Fibroblast of skin of back (primary cell): ENCODE results near the gene TRAF2.

Source experiments
- DNase-seq: peaks from one replicate; pipeline ENCODE4 v3.0.0-alpha.2; 2013

TRAF2 gene

DNA sequence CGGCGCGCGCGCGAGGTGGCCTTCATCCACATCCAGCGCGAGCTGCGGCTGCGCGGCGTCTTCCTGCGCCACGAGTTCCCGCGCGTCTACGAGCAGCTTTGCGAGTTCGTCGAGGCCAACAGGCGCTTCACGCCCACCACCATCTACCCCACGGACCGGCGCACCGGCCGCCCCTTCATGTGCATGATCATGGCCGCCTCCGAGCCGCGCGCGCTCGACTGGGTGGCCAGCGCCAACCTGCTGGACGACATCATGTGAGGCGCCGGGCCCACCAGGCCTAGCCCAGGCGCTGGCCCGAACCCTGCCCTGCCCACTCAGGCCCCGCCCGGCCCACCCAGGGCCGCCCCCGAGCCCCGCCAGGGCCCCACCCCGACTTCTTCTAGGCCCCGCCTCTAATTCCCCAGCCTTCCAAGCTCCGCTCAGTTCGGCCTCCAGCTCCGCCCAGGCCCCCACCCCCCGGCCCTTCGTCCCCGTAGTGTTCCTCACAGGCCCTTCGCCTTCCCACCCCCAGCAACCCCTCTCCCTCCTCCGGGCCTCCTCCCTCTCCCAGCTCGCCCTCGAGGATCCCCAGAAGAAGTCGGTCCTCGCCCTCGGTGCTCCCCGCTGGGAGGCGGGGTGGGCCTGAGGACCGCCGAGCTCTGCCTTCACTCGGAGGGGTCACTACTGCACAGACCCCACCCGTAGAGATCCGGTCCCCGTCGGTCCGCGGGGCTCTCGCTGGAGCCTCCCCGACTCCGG is 39.1 kb upstream of the TRAF2 start:
- DNase-seq = peak; percentile 75

DNA sequence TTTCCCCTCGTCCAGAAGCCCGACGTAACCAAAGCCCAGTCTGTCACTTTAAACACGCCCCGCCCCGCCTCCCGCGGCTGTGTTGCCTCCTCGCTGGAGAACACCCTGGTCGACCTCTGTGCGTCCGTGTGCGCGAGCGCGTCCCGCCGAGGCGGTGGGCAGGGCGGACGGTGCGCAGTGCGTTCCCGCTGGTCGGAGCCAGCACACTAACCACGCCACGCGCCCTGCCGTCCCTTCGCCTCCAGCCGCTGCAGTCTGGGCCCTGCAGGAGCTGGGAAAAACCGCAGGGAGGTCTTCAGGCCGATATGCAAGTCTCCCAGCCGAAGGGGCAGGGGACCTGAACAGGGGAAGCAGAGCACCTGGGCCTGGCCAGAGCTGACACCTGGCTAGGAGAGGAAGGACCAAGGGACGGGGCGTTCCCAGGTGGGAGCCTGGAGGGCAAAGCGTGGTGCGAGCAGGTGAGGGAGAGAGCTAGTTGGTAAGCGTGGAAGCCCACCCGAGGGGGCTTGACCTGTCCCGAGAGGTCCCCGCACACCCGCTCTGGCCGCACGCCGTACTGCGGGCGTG is 38.4 kb upstream of the TRAF2 start:
- DNase-seq = peak; percentile 86

DNA sequence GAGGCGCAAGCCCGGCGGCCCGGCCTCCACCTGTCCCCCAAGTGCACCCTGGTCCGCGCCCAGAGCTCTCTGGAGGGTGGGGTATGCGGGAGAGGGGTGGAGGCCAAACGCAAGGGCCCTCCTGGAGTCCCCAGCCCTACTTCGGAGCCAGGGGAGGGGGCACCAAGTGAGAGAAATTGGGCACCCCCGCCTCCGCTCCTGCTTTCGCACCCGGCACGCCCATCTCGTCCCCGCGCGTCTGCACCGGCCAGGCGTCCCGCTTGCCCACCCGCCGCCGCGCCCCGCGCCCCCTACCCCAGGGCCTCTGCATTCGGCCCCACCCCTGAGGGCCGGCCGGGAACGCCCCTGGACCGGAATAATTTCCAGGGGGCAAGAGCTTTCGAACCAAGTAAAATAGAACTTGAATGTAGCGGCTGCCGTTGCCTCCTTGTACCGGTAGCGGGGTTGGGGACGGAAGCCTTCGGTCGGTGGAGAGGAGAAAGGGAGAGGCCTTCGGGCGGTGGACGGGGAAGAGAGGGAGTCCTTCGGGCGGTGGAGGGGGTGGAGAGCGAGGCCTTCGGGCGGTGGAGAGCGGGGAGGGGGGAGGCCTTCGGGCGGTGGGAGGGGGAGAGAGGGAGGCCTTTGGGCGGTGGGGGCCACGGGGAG is 37.8 kb upstream of the TRAF2 start:
- DNase-seq = no peak

DNA sequence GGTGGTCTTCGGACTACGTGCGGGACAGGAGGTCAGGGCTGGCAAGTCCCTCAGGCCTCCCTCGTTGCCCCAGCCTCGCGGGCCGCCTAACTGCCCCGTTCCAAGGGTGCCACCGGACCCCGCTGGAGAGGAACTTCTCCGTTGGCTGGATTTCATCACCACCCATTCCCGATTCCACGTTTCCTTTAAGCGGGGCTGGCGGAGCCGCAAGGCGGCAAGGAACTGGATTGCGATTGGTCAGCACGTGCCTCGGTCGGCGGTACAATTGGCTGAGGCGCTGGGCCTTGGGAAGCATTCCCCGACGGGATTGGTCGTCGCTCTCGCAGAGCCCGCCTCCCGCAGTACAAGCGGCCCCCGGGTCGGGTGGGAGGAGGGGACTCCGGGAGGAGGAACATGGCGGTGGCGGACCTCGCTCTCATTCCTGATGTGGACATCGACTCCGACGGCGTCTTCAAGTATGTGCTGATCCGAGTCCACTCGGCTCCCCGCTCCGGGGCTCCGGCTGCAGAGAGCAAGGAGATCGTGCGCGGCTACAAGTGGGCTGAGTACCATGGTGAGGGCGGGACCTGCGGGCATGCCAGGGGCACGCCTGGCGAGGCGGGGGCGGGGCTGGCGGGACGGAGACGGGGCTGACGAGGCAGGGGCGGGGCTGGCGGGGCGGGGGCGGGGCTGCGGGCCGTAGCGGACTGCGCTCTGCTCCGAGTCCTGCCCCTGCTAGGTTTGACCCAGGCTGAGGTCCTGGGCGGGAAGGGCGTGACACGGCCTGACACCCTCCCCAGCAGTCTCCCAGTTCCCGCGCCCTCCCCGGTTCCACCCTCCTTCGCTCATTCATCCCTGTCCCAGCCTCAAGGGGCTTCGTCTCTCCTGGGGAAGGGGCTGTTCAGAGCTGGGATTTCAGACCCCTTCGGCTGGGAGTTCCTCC is 37.0 kb upstream of the TRAF2 start, which contains the start of gene PHPT1:
Gene PHPT1 (plus strand): TSS at position 372 of the 922 bp plus-strand sequence. CDS start 22 bp downstream, at position 394.
- peak; percentile 98 for DNase-seq

DNA sequence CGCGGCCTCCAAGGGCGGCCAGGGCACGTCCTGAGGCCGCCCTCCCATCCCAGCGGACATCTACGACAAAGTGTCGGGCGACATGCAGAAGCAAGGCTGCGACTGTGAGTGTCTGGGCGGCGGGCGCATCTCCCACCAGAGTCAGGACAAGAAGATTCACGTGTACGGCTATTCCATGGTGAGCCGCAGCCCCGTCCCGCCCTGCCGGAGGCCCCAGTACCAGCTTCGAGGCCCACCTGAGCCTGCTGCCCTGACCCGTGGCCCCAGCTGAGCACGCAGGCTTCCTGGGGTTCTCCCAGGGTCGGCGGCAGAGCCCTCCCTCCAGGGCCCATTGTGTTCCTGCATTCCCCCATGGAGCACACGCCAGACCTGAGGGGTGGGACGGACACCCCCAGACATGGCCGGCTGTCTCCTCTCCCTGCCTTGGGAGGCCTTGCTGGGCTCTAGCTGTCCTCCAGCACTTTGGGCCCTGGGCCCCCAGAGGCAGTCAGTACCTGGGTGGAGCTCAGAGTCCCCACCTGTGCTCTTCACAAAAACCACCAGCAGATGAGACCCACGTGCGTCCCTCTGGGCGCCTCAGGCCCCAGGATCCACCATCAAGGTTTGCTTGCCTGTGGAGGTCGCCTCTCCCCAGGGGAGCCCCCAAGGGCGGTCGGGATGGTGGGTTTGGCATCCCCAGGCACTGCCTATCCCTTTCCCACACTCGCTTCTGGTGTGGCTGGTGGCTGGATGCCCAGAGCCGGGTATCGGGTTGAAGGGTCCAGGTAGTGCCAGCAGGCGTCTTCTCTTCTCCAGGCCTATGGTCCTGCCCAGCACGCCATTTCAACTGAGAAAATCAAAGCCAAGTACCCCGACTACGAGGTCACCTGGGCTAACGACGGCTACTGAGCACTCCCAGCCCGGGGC is 36.1 kb upstream of the TRAF2 start:
- no peak for DNase-seq

DNA sequence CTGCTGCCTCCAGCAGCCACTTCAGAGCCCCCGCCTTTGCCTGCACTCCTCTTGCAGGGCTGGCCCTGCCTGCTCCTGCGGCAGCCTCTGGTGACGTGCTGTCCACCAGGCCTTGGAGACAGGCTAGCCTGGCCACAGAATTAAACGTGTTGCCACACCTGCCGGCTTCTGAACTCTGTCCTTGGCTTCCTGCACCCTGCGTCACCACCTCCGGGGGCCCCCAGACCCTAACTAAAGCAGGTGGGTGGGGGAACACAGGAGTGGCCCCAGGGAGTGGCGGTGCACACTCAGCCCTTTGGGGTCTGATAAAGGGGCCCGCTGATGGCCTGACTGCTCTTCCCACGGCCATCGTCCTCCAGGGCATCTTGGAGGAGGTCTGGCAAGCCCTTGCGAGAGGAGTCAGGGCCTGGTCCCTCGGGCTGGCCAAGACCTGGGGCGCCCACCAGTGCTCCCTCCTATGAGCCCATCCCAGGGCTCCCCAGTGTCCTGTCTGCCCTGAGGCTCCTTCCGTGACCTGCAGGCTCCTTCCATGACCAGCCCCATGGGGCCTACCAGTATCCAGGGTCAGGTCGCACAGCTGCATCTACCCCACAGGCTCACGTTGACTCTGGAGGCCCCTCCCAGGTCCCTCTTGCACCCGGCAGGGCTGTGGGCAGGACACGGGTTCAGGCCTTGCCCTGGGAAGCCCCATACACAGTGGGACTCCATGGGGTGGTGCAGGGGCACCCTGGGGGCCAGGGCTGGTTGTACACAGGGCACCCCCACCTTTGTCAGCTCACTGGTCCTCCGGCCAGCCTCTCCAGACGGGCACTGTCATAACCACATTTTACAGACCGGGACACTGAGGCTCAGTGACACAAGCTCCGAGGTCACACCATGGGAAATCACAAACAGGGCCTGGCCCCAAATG is 35.2 kb upstream of the TRAF2 start:
- no peak for DNase-seq

DNA sequence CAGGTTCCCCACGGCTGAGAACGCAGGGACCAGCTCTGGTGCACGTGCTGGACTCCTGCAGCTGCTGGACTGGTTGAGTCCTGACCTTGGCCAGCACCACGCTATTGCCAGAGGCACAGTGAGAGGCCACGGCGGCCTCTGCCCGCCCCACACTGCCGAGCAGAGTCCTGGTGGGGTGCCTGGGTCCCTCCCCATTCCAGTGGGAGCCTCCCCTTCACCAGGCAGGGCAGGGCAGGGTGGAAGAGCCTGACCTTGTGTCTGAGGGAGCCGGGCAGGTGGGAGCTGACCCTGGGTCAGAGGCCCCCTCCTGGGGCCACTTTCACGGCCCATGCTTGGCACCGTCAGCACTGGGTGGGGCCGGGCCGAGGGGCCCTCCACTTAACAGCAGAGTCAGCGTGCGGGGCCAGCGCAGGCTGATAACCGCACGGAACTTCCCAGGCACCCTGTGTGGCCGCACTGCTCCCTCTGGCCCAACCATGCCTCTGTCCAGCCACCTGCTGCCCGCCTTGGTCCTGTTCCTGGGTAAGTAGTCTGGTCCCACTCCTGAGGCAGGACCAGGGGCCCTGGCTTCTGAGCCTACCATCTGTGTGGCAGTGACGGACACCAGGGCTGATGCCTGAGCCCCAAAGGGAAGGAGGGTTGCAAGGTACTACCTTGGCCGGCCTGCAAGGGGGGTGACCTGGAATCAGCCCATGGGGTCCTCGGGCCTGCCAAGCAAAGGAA is 34.2 kb upstream of the TRAF2 start, which contains the start of gene MAMDC4:
Gene MAMDC4 (plus strand): TSS at position 406 of the 723 bp plus-strand sequence. CDS start 71 bp downstream, at position 477.
- DNase-seq = no peak

DNA sequence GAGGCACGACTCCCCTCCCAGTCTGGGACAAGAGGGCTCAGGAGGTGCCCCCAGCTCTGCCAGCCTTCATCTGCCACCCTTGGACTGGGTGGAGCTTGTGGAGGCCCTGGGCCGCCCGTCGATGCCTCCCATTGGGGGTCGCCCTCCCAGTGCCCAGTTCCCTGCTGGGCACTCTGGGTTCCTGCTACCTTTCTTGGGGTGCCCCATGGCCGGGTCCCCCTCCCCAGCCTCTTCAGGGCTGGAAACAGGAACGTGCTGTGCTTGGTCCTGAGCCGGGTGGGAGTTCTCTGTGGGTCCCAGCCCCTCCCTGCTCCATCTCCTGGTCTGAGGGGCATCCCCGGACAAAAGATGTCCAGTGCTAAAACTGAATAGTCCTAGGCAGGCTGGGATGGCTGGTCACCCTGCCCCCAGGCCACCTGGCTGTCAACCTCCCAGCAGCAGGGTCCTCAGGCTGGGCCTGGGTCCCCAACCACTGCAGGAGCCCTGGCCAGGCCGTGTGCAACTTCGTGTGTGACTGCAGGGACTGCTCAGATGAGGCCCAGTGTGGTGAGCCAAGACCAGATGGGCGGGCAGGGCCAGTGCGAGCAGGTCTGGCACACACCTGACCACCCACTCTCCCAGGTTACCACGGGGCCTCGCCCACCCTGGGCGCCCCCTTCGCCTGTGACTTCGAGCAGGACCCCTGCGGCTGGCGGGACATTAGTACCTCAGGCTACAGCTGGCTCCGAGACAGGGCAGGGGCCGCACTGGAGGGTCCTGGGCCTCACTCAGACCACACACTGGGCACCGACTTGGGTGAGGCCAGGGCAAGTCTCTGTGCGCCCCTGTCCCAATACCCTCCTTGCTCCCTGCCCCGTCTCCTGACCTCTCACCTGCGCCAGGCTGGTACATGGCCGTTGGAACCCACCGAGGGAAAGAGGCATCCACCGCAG is 33.4 kb upstream of the TRAF2 start:
- no peak for DNase-seq

DNA sequence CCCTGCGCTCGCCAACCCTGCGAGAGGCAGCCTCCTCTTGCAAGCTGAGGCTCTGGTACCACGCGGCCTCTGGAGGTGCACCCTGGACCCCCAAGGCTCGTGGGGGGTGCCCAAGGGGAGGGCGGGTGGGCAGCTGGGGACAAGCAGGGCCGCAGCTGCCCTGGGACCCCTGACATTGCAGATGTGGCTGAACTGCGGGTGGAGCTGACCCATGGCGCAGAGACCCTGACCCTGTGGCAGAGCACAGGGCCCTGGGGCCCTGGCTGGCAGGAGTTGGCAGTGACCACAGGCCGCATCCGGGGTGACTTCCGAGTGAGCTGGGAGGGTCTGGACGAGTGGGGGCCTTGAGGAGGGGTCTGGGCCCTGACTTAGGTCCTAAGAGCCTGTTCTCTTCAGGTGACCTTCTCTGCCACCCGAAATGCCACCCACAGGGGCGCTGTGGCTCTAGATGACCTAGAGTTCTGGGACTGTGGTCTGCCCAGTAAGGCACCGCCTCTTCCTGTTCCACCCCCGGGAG is 32.7 kb upstream of the TRAF2 start:
- DNase-seq = no peak

DNA sequence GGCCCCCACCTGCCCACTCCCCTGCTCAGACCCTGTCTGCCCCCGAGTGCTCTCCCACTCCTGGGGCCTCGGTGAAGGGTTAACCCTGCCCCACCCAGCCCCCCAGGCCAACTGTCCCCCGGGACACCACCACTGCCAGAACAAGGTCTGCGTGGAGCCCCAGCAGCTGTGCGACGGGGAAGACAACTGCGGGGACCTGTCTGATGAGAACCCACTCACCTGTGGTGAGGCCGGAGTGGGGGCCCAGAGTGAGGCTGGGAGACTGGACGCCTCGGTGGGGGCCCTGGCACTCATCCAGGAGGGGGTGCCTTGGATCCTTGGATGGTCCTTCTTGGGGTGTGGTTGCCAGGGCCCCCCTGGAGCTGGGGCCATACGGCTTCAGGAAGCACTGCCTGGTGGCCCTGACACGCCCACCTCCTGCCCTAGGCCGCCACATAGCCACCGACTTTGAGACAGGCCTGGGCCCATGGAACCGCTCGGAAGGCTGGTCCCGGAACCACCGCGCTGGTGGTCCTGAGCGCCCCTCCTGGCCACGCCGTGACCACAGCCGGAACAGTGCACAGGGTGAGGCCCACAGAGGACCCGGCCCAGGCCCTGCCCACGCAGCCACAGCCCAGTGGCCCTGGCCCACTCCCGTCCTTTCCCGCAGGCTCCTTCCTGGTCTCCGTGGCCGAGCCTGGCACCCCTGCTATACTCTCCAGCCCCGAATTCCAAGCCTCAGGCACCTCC is 32.0 kb upstream of the TRAF2 start:
- no peak for DNase-seq

DNA sequence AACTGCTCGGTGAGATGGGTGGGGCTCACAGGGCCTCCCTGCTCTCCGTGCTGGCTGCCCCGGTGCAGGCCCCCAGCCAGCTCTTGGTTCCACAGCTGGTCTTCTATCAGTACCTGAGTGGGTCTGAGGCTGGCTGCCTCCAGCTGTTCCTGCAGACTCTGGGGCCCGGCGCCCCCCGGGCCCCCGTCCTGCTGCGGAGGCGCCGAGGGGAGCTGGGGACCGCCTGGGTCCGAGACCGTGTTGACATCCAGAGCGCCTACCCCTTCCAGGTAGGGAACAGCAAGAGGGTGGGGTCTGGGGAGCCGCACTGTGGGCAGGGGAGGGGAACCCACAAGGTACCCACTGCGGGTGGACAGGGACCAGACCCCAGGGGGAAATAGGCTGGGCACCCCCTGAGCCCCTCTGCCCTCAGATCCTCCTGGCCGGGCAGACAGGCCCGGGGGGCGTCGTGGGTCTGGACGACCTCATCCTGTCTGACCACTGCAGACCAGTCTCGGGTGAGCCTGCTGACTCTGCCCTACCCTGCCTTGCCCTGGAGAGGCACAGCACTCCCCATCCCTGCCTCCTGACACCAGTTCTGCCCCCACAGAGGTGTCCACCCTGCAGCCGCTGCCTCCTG is 31.4 kb upstream of the TRAF2 start:
- DNase-seq = no peak

DNA sequence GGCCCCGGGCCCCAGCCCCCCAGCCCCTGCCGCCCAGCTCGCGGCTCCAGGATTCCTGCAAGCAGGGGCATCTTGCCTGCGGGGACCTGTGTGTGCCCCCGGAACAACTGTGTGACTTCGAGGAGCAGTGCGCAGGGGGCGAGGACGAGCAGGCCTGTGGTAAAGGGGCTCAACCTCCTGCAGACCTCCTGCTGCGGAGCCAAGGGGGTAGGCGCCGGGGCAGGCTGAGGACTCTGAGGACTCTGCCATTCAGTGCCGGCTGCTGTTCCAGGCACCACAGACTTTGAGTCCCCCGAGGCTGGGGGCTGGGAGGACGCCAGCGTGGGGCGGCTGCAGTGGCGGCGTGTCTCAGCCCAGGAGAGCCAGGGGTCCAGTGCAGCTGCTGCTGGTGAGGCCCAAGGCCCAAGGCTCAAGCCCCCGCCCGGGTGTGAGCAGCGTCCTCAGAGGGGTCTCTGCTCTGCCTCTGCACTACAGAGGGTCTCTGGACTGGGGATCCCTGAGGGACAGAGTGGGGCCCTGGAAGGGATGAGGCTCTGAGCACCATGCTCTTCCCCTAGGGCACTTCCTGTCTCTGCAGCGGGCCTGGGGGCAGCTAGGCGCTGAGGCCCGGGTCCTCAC is 30.7 kb upstream of the TRAF2 start:
- no peak for DNase-seq

DNA sequence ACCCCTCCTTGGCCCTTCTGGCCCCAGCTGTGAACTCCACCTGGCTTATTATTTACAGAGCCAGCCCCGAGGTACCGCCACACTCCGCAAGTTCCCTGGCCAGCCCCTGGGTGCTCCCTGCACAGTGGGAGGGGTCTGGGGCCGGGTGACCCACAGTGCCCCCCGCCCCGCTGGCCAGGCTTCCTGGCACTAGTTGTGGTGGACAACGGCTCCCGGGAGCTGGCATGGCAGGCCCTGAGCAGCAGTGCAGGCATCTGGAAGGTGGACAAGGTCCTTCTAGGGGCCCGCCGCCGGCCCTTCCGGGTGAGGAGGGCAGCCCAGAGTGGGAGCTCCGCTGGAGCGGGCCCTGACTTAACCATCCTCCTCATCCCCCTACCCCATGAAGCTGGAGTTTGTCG is 30.2 kb upstream of the TRAF2 start:
- DNase-seq = no peak

DNA sequence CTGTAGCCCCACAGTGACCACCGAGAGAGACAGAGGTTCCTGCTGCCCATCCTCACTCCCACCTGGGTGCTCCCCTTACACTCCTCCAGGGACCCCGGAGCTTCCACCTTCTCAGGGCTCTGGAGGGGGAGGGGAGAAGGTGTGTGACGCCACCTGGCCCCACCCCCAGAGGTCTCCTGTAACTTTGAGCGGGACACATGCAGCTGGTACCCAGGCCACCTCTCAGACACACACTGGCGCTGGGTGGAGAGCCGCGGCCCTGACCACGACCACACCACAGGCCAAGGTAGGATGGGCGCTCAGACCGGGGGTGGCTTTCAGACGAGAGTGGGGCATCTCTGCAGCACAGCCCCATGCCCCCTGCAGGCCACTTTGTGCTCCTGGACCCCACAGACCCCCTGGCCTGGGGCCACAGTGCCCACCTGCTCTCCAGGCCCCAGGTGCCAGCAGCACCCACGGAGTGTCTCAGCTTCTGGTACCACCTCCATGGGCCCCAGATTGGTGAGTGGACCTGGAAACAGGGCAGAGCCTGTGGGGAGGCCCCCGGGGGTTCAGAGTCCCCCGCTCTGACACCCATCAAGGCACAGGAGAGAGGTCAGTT is 29.7 kb upstream of the TRAF2 start:
- no peak for DNase-seq

DNA sequence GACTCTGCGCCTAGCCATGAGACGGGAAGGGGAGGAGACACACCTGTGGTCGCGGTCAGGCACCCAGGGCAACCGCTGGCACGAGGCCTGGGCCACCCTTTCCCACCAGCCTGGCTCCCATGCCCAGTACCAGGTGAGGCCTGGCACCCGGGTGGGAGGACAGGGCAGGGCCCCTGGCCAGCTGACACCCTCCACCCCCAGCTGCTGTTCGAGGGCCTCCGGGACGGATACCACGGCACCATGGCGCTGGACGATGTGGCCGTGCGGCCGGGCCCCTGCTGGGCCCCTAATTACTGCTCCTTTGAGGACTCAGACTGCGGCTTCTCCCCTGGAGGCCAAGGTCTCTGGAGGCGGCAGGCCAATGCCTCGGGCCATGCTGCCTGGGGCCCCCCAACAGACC is 29.1 kb upstream of the TRAF2 start:
- no peak for DNase-seq
